ENCODE results near the gene GGA3.

DNA sequence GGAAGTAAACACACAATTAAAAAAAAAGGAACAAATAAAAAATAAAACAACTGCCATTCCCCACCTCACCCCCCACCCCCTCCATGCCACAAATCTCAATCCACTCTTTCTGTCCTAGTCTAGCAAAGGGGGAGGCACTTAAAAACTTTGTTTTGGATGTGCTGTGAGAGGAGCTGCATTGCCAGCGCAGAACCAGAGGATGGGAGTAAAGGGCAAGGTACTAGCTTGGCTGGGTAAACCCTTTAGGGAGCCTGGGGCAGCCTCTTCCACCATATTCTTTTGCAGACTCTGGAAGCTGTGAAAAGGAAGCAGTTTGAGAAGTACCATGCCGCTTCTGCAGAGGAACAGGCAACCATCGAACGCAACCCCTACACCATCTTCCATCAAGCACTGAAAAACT lies 1.6 kb upstream of the GGA3 start:
- TF ChIP-seq, protein P1, sequence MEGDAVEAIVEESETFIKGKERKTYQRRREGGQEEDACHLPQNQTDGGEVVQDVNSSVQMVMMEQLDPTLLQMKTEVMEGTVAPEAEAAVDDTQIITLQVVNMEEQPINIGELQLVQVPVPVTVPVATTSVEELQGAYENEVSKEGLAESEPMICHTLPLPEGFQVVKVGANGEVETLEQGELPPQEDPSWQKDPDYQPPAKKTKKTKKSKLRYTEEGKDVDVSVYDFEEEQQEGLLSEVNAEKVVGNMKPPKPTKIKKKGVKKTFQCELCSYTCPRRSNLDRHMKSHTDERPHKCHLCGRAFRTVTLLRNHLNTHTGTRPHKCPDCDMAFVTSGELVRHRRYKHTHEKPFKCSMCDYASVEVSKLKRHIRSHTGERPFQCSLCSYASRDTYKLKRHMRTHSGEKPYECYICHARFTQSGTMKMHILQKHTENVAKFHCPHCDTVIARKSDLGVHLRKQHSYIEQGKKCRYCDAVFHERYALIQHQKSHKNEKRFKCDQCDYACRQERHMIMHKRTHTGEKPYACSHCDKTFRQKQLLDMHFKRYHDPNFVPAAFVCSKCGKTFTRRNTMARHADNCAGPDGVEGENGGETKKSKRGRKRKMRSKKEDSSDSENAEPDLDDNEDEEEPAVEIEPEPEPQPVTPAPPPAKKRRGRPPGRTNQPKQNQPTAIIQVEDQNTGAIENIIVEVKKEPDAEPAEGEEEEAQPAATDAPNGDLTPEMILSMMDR (IDR thresholded peaks at IDR 0.05) = no peak
- TF ChIP-seq POLR2A (IDR thresholded peaks at IDR 0.05) = no peak
